ENCODE results near the gene WDR74.
"Not testable (repeated sequence)": the region's sequence is repeated elsewhere in the genome, so short reads cannot be mapped to it uniquely, and the experiment has no call there.

The WDR74 gene

DNA sequence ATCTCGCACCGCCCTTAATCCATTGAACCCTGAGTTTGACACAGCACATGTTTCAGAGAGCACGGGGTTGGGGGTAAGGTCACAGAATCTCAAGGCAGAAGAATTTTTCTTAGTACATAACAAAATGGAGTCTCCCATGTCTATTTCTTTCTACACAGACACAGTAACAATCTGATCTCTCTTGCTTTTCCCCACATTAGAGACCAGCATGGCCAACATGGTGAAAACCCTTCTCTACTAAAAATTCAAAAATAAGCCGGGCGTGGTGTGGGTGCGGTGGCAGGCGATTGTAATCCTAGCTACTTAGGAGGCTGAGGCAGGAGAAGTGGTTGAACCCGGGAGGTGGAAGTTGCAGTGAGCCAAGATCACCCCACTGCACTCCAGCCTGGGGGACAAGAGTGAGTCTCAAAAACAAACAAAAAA is 19.9 kb upstream of the WDR74 start:
- DNase-seq, result not testable (repeated sequence)

GRCh38 chr11:62858201-62858600 is 18.8 kb upstream of the WDR74 start:
- DNase-seq, result no peak

DNA sequence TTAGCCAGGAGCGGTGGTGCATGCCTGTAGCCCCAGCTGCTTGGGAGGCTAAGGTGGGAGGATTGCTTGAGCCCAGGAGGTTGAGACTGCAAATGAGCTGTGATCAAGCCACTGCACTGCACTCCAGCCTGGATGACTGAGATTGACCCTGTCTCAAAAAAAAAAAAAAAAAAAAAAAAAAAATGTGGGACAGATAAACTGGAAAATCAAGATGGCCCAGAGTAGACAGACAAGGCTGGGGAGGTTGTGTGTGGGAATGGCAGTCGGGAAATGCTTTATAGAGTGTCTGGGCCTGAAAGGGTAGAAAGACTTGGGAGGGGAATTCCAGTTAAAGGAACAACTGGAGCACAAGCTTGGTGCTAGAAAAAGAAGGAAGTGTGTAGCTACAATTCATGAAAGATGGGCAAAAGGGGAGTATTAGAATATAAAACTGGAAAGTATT is 18.2 kb upstream of the WDR74 start:
- DNase-seq, result no peak

DNA sequence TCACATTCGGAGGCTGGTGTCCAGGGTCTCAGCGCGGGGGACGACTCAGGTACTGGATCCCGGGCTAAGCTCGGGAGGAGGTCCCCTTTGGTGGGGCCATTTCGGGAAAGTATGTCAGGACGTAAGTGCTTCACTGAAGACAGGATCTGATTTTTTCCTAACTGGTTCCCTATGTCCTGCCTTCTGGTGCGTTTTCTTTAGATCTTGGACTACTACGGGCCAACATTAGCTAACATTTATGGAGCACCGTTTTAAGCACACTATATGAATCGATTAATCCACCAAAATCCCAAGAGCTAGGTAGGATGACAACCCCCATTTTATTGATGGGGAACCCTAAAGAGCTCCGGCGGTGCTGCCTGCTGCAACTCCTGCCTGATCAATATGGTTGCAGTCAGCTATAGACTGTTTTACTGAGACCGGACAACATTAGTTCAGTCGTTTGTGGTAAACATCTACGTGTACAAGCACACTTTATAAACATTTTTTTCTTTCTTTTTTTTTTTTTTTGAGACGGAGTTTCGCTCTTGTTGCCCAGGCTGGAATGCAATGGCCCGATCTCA is 17.0 kb upstream of the WDR74 start:
- no peak for DNase-seq

- peak; percentile 95 for DNase-seq
These were observed 16.4 kb upstream of the WDR74 start for GRCh38 chr11:62855571-62856332.

GRCh38 chr11:62854825-62855570 is 15.6 kb upstream of the WDR74 start:
- DNase-seq, result no peak

- DNase-seq, result no peak
These were observed 14.8 kb upstream of the WDR74 start for GRCh38 chr11:62854013-62854824.

DNA sequence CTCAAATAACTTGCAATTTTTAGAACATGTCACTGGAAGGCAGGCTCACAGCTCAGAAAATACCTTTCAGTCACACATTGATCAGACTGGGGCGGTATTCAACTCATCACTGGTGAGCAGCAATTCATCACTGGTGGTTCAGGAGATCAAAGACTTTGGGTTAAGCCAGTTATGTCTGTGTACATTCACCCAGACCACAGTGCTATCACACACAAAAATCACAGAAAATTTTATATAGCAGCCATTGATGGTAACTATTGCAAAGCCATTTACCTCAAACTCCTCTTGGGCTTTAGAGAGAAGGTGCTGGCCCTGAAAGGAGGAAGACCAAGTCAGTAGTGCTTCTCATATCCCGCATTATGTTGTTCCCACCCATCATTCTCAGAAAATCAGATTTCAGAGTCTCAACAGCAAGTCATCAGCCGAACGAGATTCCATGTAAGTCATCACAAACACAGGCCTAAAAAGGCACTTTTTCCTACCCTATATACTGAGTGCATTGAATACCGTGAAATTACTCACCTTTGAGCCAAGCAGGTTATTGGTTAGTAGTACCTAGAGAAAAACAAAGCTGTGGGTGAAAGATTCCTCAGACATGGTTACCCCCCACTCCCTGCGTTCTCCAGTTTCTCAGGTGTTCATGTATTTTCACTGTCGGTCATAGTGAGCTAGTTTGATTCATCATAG is 14.0 kb upstream of the WDR74 start:
- no peak for DNase-seq

DNA sequence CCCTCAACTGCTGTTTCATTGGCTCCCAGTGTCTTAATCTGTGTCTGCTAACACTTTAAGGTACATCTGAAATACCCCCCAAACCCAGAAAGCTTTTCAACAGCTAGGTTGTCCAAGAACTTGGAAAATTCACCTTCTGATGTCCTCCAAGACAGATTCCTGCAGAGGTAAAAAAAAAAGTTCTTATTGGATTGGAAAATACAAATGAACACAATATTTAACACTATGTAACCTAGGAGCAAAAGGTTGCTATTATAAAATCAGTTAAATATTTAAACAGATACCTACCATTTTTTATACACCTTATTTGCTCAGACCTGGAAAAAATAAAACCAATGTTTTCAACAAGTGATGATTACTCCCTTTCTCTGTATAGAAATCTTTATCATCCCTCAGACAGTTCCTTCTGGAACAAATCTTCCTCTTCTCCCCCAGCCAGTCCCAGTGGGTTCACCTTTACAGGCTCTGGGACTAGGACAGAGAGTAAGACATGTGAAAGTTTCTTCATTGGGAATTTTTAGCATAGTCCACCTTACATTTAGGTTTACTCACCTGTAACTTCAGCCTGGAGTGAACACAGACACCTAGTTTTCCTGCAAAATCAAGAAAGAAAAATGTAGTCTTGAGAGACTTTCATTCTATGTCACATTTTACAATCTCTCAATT is 13.3 kb upstream of the WDR74 start:
- no peak for DNase-seq

DNA sequence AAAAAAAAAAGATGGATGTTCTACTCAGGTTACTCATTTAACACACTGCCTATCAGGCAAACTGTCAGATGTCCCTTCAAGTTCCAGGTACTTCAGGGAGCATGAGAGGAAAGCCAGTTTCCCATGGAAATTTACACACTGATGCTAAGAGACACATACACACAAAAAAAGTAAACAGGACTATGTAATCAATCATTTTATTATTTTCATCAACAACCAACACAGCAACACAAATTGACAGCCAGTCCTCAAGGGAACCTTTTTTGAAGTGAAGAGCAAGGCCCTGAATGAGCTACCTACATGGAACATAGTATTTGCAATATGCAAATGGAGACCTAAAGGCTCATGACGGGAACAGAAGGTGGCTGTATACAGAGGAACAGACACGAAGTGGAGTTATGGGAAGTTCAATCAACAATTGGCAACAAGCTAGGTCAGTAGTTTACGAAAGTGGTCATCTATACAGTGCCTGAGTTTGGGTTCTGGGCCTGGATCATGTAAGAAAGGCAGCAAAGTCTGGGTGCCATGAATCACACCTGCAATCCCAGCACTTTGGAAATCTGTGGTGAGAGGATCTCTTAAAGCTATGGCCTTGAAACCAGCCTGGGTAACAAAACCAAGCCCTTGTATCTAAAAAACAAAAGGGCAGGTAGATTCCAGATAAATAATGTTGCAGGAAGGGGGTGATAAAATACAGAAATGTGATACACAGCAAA is 12.6 kb upstream of the WDR74 start:
- no peak for DNase-seq

DNA sequence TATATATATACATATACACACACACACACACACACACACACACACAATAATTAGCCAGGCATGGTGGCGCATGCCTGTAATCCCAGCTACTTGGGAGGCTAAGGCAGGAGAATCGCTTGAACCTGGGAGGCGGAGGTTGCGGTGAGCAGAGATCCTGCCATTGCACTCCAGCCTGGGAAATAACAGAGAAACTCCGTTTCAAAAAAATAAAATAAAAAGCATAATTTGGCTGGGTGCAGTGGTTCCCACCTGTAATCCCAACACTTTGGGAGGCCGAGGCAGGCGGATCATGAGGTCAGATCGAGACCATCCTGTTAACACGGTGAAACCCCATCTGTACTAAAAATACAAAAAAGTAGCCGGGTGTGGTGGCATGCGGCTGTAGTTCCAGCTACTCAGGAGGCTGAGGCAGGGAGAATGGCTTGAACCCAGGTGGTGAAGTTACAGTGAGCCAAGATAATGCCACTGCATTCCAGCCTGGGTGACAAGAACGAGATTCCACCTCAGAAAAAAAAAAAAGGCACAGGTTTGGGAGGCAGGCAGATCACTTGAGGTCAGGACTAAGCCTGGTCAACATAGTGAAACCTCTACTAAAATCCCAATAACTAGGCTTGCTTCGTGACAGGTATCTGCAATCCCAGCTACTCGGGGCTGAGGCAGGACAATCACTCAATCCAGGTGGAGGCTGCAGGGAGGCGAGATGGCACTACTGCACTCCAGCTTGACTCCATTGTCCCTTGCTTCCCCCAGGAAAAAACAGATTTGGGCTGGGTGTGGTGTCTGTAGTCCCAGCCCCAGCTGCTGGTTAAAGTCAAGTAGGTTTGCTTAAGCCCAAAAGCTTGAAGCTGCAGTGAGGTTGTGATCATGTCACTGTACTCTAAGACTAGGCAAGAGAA is 11.8 kb upstream of the WDR74 start:
- DNase-seq, result no peak

DNA sequence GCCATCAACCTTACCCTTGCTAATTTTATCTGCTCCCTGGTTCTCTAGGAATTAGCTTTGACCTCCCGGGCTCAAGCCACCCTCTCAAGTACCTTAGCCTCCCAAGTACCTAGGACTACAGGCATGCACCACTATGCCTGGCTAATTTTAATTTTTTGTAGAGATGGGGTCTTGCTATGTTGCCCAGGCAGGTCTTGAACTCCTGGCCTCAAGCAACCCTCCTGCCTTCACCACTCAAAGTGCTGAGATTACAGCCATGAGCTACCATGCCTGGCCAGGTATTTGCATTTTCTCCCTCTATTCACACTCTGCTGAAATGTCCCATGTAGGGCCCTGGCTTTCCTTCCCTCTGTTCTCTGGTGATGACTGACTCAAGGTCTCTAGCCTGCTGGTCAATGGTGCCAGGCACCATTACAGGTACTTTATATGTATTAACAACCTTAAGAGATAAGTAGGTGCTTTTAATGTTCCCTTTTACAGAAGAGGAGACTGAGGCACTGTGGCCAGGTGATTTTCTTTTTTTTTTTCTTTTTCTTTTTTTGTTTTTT is 8.5 kb upstream of the WDR74 start:
- no peak for DNase-seq

GRCh38 chr11:62846177-62846576 is 6.8 kb upstream of the WDR74 start:
- no peak for DNase-seq

GRCh38 chr11:62844154-62844553 is 4.8 kb upstream of the WDR74 start:
- DNase-seq, result no peak

GRCh38 chr11:62843466-62843865 is 4.1 kb upstream of the WDR74 start:
- no peak for DNase-seq

DNA sequence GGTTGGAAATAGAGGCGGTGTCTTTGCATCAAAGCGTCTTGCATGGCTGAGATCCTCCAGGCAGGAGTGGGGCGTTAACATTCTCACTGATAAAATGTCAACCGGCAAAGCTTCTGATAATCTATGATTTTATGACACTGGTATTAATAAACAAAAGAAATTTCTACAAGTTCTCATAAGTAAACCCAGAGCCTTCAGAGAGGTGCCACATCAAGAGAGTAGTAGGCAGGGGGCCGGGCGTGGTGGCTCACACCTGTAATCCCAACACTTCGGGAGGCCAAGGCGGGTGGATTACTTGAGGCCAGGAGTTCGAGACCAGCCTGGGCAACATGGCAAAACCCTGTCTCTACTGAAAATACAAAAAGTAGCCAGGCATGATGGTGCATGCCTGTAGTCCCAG is 3.5 kb upstream of the WDR74 start:
- not testable (repeated sequence) for DNase-seq

DNA sequence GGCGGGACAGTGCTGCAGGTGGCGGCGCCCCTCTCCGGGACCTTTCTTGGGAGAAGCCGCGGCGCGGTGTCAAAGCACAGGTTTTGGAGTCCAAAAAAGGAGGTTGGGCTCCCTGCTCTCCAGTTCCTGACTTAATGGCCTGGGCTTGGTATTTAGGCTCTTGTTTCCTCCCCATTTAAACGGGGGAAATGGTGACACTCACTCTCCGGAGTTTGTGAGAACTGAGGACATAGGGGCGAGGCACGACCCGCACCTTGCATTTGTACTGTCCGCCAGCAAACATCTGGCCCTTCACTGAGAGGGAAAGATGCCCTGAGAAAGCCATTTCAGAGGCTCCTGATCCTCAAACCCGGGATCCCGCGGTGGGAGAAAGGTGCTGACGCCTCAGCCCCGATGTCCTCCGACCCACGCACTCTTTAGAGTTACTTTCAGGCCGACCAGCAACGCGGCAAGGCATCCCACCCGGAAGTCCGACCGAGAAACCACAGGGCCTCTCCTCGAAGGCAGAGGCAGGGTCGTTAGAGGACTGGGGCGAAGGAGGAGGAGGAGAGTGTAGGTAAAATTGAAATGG is 2.9 kb upstream of the WDR74 start:
- DNase-seq, result peak; percentile 39

DNA sequence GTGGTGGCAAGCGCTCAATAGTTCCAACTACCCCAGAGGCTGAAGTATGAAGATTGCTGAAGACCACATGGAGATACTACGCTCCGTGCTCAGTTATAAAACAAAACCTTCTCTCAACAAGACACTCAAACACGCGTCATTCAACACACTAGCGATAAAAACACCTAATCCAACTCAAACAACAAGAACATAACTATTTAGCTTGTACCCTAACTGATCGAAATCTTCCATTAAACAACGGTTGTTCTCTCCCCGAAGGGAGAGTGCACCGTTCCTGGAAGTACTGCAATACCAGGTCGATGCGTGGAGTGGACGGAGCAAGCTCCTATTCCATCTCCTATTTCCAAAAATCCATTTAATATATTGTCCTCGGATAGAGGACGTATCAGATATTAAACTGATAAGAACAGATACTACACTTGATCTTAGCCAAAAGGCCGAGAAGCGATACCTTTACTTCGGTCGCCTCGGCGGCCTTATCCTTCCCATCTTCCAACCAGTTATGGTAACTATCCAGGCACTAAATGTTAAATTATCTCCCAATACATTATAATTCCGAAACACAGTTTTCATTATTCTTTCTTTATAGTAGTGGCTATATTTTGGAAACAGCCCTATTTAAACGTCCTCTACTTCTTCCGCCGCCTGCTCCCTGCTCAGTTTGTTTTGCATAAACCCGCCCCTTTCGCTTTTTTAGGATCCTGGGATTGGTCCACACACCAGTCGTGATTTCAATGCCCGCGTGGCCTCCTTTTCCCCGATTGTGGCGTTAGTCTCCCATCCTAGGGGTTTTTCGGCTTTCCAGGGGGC is 2.2 kb upstream of the WDR74 start:
- peak; percentile 99 for DNase-seq

Data from DMS153 (cell line).